ENCODE data around the gene FTH1.
A peak's percentile ranks its signal among the peaks of the same experiment; 100 is the strongest.
"Not testable (repeated sequence)": the region's sequence is repeated elsewhere in the genome, so short reads cannot be mapped to it uniquely, and the experiment has no call there.

The FTH1 gene

DNA sequence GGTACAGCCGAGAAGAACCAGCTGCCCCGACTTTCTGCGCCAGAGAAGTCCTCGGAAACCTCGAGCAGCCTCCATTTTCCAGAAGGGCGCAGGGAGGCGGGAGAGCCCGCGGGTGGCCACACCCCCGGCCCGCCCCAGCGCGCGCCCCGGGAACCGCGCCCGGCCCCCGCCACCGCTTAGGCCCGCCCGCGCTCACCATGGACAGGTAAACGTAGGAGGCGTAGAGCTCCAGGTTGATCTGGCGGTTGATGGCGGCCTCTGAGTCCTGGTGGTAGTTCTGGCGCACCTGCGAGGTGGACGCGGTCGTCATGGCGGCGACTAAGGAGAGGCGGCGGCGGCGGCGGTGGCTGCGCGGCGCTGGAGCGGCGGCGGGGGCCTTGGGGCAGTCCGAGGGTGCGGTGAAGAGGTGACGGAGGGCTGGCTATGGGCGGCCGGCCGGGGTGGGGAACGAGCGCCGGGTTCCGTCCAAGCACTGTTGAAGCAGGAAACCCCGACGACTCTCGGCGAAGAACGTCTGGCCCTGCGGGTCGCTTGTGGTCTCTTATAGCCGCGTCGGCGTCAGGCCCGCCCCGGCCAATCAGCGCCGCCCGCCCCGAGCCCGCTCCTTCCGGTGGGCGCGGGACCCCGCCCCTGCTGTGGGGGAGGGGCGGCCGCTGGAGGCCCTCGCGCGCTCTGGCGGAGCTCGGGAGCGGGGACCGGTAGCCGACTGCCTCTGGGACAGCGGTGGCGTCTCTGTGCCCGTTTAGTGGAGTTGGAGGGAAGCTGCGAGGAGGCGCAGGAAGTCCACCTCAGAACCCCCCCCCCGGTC, at the start of gene FTH1:
TSS of gene FTH1 (minus strand) at position 519 of the 808 bp plus-strand sequence. CDS start at position 310, 209 bp downstream.
- peak; percentile 81 to 83 for DNase-seq (ENCODE audit: low read depth in 2 of 2)

DNA sequence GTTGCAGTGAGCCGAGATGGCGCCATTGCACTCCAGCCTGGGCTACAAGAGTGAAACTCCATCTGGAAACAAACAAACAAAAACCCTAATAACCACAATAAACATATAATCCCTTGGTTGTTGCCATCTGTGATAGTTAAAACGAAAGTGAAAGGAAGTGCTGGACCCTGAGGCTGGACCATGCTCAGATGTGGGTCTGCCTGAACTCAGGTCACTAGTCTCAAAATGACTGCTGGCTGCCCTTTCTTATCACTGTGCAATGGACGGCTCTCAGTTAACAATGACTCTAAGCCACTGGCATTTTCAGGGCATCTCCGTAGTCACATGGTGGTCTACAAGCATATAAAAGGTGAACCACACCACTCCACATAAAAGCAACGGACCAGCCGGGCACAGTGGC, 48.2 kb upstream of the FTH1 start:
- DNase-seq (ENCODE audit: low read depth in 2 of 2) = no peak

DNA sequence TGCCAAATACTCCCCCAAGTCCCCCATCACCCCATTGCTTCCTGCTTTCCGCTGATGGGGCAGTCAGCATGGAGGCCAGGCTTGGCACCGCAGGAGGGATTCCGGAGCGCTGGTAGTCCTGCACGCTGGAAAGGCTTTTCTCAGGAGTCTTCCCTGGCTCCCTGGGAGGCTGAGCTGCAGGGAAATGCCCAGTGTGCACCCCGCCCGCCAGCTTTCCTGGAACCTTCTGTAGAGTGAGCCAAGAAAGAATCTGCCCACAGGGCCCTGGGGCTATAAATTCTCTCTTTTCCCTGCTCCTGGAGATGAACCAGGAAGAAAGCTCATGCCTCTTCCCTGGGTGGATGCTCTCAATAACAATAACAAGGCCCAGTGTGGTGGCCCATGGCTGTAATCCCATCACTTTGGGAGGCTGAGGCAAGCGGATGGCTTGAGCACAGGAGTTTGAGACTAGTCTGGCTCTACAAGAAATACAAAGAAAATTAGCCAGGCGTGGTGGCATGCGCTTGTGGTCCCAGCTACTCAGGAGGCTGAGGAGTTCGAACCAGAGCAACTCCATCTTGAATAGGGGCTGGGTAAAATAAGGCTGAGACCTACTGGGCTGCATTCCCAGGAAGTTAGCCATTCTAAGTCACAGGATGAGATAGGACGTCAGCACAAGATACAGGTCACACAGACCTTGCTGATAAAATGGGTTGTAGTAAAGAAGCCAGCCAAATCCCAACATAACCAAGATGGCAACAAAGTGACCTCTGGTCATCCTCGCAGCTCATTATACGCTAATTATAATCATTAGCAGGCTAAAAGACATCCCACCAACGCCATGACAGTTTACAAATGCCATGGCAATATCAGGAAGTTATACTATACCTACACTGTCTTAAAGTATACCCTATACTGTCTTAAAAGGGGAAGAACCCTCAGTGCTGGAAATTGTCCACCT, 46.4 kb upstream of the FTH1 start:
- DNase-seq (ENCODE audit: low read depth in 2 of 2) = no peak

DNA sequence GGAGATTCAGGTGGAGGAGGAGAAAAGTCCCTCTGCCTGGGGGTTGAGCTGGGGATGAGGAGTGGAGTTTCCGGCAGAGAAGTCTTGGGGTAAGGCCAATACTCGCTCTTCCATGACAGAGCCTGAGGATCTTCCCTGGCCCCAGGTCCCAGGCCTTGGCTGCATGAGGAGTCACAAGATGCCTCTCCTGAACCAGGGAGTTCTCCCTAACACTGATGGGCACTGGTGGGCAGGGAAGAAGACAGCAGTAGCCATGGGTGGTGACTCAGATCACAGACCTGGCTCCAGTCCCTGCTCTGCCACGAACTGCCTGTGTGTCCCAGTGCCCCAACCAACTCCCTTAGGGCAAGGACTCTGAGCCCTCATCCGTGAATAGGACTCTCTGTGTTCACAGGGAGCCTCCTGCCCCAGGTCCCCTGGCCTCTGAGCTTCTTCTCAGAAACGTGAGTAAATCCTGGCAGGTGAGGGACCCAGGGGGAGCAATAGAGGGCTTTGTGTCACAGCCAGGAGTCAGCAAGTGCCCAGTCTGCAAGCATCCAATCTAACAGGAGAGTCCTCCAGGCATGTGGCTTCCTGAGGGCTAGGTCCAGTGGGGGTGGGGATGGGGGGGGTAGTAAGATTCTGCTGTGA, 45.5 kb upstream of the FTH1 start:
- no peak for DNase-seq (ENCODE audit: low read depth in 2 of 2)

DNA sequence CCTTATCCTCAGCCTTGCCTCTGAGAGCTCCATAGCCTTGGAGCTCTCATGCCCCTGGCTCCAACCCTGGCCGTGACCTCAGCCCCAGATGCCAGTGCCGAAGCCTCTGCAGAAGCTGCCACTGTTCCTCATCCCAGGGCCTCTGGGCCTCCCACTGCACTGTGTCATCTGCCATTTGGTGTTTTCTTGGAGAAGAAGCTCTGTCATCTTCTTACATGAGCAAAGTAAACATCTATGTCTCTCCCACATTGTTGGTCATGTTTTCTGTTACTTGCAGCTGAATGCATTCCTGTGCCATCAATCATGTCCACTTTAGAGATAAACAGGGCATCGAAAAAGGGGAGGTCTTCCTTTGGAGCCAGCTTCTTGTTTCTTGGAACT, 45.0 kb upstream of the FTH1 start:
- DNase-seq (ENCODE audit: low read depth in 2 of 2) = no peak

DNA sequence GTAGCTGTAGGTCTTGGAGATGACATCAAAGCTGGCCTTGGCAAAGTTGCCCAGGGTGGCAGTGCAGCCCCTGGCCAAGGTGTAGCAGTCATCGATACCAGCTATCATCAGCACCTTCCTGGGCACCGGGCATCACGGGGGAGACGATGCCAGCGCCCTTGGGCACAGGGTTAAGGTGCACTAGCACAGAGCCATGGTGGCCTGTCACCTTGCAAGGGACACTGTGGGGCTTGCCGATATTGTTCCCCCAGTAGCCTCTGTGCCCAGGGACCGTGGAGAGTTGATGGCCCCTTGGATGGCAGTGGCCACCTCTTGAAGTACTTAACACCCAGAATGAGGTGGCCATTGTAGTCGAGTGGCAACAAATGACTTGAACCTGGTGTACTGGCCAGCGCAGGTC, 44.4 kb upstream of the FTH1 start:
- DNase-seq (ENCODE audit: low read depth in 2 of 2) = no peak

DNA sequence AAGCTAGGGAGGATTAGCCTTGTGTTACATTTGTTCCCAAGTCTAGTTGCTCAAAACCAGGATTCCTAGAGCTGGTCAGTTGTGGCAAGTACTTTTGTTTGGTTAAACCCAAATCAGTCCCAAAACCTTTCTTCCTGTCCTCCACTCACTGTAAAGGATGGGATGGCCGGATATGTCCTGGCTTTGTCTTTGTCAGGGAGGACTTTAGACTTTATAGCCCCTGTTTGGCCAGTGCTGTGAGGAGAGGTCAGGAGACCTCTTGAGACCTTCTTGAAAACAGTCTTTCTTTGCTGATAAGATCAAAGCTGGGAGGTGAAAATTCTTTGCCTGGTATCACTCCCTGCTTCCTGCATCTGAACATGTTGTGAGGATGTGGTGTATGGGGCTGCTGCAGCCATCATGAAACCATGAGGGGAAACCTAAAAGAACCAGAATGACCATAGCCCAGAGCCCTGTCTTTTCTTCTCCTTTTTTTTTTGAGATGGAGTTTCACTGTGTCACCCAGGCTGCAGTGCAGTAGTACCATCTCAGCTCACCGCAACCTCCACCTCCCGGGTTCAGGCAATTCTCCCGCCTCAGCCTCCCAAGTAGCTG, 43.6 kb upstream of the FTH1 start:
- no peak for DNase-seq (ENCODE audit: low read depth in 2 of 2)

DNA sequence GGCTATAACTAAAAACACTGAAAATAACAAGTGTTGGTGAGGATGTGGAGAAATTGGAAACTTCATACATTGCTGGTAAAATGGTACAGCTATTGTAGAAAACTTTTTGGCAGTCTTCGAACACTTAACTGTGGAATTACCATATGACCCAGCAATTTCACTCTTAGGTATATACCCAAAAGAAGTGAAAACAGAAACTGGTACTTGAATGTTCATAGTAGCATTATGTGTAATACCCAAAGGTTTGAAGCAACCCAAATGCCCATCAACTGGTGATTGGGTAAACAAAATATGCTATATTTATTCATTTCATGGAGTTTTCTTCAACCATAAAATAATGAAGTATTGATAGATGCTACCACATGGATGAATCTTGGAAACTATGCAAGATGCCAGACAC, 40.8 kb upstream of the FTH1 start:
- no peak for DNase-seq (ENCODE audit: low read depth in 2 of 2)

DNA sequence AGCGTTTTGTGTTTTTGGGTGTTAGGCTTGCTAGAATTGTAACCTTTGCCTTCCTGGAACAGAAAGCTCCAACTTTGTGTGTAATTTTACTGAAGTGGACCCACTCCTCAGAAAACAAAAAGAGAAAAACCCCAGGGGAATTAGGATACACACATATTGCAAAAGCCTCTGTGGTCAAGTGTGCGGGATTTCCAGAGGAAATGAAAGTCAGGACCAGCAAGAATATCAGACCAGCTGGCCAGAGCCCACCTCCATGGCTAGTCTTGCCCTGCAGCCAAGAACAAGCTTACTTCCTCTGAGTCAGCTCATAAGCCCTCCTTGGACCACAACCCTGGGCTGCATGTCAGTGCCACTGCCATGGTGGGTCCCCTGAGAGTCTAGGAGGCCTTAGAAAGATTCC, 37.0 kb upstream of the FTH1 start:
- DNase-seq (ENCODE audit: low read depth in 2 of 2) = no peak

DNA sequence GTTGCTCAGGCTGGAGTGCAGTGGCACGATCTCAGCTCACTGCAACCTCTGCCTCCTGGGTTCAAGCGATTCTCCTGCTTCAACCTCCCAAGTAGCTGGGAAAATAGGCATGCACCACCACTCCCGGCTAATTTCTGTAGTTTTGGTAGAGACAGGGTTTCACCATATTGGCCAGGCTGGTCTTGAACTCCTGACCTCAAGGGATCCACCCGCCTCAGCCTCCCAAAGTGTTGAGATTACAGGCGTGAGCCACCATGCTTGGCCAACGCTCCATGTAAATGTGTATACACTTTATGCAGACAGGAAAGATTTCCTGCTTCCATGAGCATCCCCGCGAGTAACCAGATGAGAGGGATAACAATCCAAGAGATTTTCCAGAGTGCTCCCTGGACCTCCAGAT, 34.8 kb upstream of the FTH1 start:
- DNase-seq (ENCODE audit: low read depth in 2 of 2) = not testable (repeated sequence)

DNA sequence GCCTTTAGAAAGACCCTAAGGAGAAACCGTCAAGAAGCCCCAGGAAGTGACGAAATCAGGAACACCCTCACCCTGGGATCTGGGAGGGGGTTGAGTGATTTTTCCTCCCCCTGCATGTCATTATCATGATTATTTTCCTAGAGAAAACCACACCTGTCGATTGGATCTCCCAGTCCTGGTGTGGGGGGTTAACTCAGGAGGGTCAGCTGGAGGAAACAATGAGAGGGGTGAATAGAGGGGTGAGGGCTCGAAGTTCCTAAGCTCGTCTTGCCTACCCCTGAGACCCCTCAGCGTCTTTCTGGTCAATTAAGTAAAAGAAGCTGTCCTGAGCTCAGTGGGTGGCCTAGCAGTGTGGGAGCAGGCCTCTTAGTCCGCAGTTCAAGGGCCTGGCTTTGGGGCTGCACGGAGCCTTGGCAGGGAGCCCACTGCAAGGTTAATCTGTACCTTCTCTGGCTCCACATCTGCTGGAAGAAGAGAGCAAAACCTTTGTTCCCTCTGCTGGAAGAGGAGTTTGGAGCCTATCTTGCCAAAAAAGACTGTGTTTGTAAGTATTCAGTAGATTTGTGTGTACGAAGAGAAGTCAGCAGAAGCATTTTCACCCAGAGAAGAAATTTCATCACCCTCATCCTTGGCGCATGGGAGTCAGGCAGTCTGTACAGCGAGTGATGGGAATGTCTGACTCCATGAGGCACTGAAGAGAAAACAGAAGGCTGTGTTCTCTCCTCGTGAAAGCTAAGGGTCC, 34.2 kb upstream of the FTH1 start:
- no peak for DNase-seq (ENCODE audit: low read depth in 2 of 2)

DNA sequence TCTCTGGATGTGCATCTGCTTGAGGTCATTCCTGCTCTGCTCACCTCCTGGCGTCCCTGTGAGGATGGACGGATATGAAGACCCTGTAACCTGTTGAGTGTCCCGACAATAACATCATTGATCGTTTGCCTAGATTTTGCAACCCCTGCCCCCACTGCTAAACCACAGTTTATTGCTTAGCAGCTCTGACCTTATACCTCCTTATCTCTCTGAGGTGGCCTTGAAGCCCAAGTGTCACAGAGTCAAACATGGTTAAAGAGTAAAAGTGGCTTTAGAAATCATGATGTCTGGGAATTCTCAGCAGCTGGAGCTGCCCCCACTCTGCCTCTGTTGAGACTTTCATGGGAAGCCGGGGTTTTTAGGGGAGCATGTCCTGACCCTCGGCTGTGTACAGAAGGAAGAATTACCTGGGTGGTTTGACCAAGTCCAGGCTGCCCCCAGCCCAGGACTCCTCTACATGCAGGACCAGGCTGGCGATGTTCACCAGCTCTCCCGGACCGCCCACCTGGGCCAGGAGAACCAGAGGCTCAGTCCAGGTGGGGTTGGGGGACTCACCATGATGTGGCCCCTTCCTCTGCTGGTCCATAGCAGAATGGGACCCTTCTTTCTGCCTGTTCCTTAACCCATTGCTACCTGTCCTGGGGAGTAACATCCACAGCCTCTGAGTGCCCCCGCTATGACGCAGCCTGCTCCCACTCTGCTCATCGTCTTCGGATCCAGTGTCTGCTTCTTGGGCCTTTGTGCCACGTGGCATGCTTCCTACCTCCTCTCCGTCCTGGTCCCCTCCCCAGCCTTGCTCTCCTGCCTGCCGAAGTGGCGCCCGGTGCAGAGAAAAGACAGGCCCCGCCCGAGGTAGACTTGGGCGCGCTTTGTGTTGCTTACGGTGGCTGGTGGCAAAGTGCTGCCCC, 33.4 kb upstream of the FTH1 start:
- DNase-seq (ENCODE audit: low read depth in 2 of 2) = no peak

DNA sequence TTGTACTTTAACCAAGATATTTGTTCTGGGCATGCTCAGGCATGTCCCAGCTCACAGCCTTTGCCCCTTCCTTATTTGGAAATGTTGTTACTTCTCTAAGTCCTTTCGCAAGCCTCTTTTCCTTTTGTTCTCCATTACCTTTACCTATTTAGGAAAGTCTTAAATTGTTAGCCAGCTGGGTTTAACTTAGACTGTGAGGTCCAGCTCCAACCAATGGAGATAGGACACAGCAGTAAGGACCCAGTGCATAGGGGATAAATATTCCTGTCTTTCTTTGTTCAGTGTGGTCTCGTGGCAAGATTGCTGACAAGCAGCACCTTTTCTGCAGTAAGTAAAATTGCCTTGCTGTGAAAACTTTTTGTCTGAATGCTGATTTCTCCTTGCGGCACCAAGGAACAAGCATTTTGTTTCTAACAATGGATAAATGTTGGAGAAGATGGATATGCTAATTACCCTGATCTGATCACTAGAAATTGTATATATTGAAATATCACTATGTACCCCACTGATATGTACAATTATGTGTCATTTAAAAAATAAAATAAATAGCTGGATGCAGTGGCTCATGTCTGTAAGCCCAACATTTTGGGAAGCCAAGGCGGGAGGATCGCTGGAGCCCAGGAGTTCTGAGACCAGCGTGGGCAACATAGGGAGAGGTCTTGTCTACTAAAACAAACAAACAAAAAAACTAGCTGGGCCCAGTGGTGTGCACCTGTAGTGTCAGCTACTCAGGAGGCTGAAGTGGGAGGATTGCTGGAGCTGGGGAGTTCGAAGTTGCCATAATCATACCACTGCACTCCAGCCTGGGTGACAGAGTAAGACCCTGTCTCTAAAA, 31.9 kb upstream of the FTH1 start:
- DNase-seq (ENCODE audit: low read depth in 2 of 2) = no peak

DNA sequence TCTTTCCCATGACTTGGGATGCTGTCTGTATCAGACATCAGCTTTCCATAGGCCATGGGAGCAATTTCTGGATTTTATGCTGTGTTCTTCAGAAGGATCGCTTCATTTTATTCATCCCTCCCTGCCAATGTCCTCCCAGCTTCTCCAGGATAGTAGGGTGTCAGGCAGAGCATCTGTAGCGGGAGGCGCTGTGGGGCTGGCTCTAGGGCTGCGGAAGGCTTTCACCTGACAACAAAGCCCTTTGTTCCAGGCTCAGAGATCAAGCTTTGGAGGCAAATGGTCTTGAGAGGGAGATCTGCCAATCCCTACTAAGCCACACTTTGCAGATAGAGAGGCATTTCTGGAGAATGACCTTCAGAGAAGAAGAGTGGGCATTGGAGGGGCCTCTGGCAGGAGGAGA, 29.5 kb upstream of the FTH1 start:
- no peak for DNase-seq (ENCODE audit: low read depth in 2 of 2)

DNA sequence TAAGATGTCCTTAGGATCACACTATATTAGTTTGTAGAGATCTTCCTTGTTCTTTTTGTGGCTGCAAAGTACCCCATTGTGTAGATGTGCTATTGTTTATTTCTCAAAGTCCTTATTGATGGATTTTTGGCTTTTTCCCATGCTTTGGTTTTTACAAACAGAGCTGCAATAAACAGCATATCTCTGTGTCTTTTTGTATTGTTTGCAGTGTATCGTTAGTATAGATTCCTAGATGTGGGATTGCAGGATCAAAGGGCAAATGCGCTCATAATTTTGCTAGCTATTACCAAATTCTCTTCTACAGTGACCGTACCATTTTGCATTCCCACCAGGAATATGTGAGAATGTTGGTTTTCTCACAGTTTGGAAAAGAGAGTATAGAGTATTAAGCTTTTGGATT, 27.5 kb upstream of the FTH1 start:
- DNase-seq (ENCODE audit: low read depth in 2 of 2) = no peak

DNA sequence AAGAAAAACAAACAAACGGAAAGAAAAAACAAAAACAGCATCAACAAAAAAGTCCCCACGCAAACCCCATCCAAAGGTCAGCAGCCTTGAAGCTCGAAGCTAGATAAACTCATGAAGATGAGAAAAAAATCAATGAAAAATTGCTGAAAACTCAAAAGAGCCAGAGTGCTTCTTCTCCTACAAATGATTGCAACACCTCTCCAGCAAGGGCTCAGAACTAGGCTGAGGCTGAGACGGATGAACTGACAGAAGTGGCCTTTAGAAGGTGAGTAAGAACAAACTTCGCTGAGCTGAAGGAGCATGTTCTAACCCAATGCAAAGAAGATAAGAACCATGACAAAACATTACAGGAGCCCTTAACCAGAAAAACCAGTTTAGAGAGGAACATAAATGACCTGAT, 18.4 kb upstream of the FTH1 start:
- no peak for DNase-seq (ENCODE audit: low read depth in 2 of 2)

DNA sequence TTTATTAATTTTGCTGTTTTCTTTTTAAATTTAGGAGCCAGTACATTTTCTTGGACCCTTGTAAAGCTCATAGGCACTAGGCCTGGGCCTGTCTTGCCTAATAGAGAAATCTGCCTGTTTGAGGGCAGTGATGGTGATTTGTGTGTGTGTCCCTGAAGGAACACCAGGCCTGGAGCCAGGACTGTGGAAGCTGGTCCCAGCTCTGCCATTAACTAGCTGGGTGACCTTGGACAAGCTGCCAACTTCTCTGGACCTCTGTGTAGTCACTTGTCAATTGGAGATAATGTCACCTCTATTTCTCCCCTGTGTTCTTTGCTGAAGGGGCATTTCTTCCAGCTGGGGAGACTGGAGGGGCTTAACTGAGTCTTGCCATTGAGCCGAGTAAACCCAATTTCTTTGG, 16.0 kb upstream of the FTH1 start:
- DNase-seq (ENCODE audit: low read depth in 2 of 2) = no peak

DNA sequence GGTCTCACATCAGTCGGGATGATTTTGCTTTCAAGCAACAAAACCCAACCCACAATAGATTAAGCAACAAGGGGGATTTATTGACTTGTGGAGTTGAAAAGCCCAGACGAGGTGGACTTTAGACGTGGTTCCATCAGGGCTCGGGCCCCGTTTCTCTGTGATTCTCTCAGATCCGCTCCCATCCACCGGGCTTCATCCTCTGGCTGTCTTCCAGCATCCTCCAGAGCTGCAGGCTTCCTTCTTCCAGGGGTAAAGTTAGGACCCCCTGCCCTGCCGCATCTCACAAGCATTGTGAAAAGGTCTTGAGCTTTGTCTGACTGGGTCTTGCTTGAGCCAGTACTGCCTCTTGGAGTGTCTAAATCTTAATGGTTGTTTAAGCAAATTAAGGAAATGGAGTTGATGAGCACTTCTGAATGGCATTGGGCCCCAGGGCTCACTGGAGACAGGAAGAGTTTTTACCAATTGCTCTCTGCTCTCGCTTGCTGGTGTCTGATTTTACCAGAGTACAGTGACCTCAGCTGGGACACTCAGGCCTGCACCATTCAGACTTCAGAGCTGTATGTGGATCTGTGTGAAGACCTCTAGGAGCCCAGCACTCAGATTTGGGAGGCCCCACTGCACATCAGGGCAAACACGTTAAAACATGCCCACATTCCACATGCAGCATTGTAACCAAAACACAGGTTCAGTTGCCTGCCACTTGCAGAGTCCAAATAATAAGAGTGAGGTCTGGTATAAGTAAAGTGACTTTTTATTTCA, 13.5 kb upstream of the FTH1 start:
- no peak for DNase-seq (ENCODE audit: low read depth in 2 of 2)

All from stimulated activated CD8-positive, alpha-beta memory T cell treated with anti-CD3 and anti-CD28 coated beads, Interleukin-15, amount 100 ng/mL, for 48 hours (primary cell).